Epithelial cell of proximal tubule (primary cell): ENCODE results near the gene CFTR. TPM values are rescaled to one million over a fixed set of nuclear protein-coding genes. Genes with fewer than 3 reads are reported as not detected.

Experiments
- DNase-seq: peaks from one replicate; pipeline ENCODE4 v3.0.0-alpha.2; 2011; ENCODE audit warnings: low read depth
- H3K4me3 ChIP-seq: 2 replicates; pipeline ENCODE4 v1.5.1; 2011; ENCODE audit warnings: low read depth, mild to moderate bottlenecking, low read length
- CTCF ChIP-seq: conservative IDR thresholded peaks from 2 replicates; pipeline ENCODE4 v1.5.1; 2012; ENCODE audit warnings: low read depth, mild to moderate bottlenecking, low read length
- total RNA-seq: library from RNA; depleted of rRNA; stranded (reverse); fragments of >200 nt; gene quantifications from 2 replicates; pipeline ENCODE4 v1.2.3, GENCODE V29; 2015

CFTR gene
- total RNA-seq, 1 donor from 2014 or later, result 0.98 TPM

- no peak for DNase-seq
- TF ChIP-seq CTCF, result no peak
- H3K4me3 ChIP-seq, result no peak overlapping the region
Observed at GRCh38 chr7:117717357-117717756, 237.5 kb downstream of the CFTR start.

Other genes with a start within 250 kb of the CFTR start
- gene WNT2, start 157.0 kb upstream of the CFTR start, total RNA-seq, result not detected in 2 replicates
- gene ASZ1, start 52.5 kb upstream of the CFTR start, total RNA-seq, result not detected in 2 replicates